Vagina (tissue), 2 donors: ENCODE results near the gene CHN2.

Source experiments
- CTCF ChIP-seq, 3 experiments: fragments of 450-650 bp in 2 of 3; fragments of 200-600 bp in 1 of 3; sonication (generic) in 1 of 3; IDR thresholded peaks; one replicate each; pipeline ENCODE4 v1.5.1; 2017 to 2019; ENCODE audit warnings: antibody characterized with exemption in 3 of 3, mild to moderate bottlenecking in 2 of 3, moderate library complexity in 2 of 3
- POLR2A ChIP-seq, 2 donors: fragments of 450-650 bp; IDR thresholded peaks; one replicate each; pipeline ENCODE4 v1.6.1; 2017; ENCODE audit warnings: antibody characterized with exemption in 2 of 2, mild to moderate bottlenecking in 2 of 2, moderate library complexity in 2 of 2
- POLR2AphosphoS5 ChIP-seq, 2 donors: sonication (generic); formaldehyde crosslinking; IDR thresholded peaks; one replicate each; pipeline ENCODE4 v1.9.0; 2017; ENCODE audit warnings: antibody characterized with exemption in 2 of 2, mild to moderate bottlenecking in 2 of 2, low read depth in 1 of 2; ENCODE audit not compliant: insufficient read depth in 1 of 2

- no peak for TF ChIP-seq POLR2A (IDR thresholded peaks at IDR 0.05)
- TF ChIP-seq CTCF (IDR thresholded peaks at IDR 0.05) = no peak
- no peak for TF ChIP-seq POLR2AphosphoS5 (IDR thresholded peaks at IDR 0.05; ENCODE audit: insufficient read depth in 1 of 2, low read depth in 1 of 2)
Measured at GRCh38 chr7:29352041-29352440, 157.5 kb downstream of the CHN2 start.
